Neural cell (in vitro differentiated cells): ENCODE results near the gene GATA6. TPM values are rescaled to one million over a fixed set of nuclear protein-coding genes. Genes with fewer than 3 reads are reported as not detected.

Experiments
- H2AFZ ChIP-seq: fragments of 200-600, 300-800 bp; sonication (generic), shearing (Covaris generic); 2 replicates; pipeline ENCODE4 v1.6.0; 2014; ENCODE audit warnings: low read depth, mild to moderate bottlenecking, antibody characterized with exemption, low read length, moderate library complexity
- H3F3A ChIP-seq: fragments of 200-600 bp; shearing (Covaris generic); 2 replicates; pipeline ENCODE4 v1.6.1; 2016; ENCODE audit warnings: mild to moderate bottlenecking, moderate library complexity, mixed read lengths, antibody characterized with exemption, low read length; ENCODE audit not compliant: insufficient read depth, poor library complexity, severe bottlenecking
- H3K27ac ChIP-seq: fragments of 200-600, 300-800 bp; sonication (generic), shearing (Covaris generic); 2 replicates; pipeline ENCODE4 v1.5.1; 2014; ENCODE audit warnings: mild to moderate bottlenecking, low read length, moderate library complexity
- H3K27me3 ChIP-seq: fragments of 300-800, 200-600 bp; sonication (generic), shearing (Covaris generic); 2 replicates; pipeline ENCODE4 v1.6.0; 2014; ENCODE audit warnings: mild to moderate bottlenecking, low read depth, low read length, moderate library complexity; ENCODE audit not compliant: insufficient read depth
- H3K36me3 ChIP-seq: fragments of 300-800, 200-600 bp; sonication (generic), shearing (Covaris generic); 2 replicates; pipeline ENCODE4 v1.5.1; 2014; ENCODE audit warnings: mild to moderate bottlenecking, antibody characterized with exemption, low read length, moderate library complexity; ENCODE audit not compliant: insufficient read depth
- H3K4me2 ChIP-seq: fragments of 300-800, 200-600 bp; sonication (generic), shearing (Covaris generic); 2 replicates; pipeline ENCODE4 v1.6.0; 2014; ENCODE audit warnings: mild to moderate bottlenecking, low read length
- H3K4me3 ChIP-seq: fragments of 300-800, 200-600 bp; sonication (generic), shearing (Covaris generic); 2 replicates; pipeline ENCODE4 v1.5.1; 2014; ENCODE audit warnings: mild to moderate bottlenecking, low read length, moderate library complexity
- H3K79me2 ChIP-seq: fragments of 200-600 bp; shearing (Covaris generic); replicated peaks from 2 replicates; pipeline ENCODE4 v1.6.0; 2014; ENCODE audit warnings: mild to moderate bottlenecking, low read length, moderate library complexity; ENCODE audit not compliant: insufficient read depth
- H3K9ac ChIP-seq: fragments of 300-800, 200-600 bp; sonication (generic), shearing (Covaris generic); 2 replicates; pipeline ENCODE4 v1.6.1; 2016; ENCODE audit warnings: mild to moderate bottlenecking, low read length, mixed read lengths
- H3K9me2 ChIP-seq: fragments of 200-600 bp; shearing (Covaris generic); 2 replicates; pipeline ENCODE4 v1.6.1; 2016; ENCODE audit warnings: mild to moderate bottlenecking, low read length, mixed read lengths; ENCODE audit not compliant: insufficient read depth
- H3K9me3 ChIP-seq: fragments of 200-600, 300-800 bp; sonication (generic), shearing (Covaris generic); 2 replicates; pipeline ENCODE4 v1.6.1; 2016; ENCODE audit warnings: mild to moderate bottlenecking, mixed run types, low read length, moderate library complexity, mixed read lengths
- H4K20me1 ChIP-seq: fragments of 200-600 bp; shearing (Covaris generic); 2 replicates; pipeline ENCODE4 v1.6.1; 2016; ENCODE audit warnings: mild to moderate bottlenecking, mixed run types; ENCODE audit not compliant: insufficient read depth
- CTCF ChIP-seq: fragments of 450-650 bp; IDR thresholded peaks from 2 replicates; pipeline ENCODE4 v1.5.1; 2014; ENCODE audit warnings: antibody characterized with exemption, mild to moderate bottlenecking, moderate library complexity; ENCODE audit not compliant: poor library complexity, severe bottlenecking
- EP300 ChIP-seq: fragments of 450-650 bp; conservative IDR thresholded peaks from 2 replicates; pipeline ENCODE4 v1.6.1; 2014; ENCODE audit warnings: antibody characterized with exemption, mild to moderate bottlenecking, moderate library complexity; ENCODE audit not compliant: poor library complexity, severe bottlenecking
- EZH2 ChIP-seq: fragments of 200-600, 300-800 bp; shearing (Covaris generic), sonication (generic); IDR thresholded peaks from 2 replicates; pipeline ENCODE4 v1.6.1; 2014; ENCODE audit warnings: antibody characterized with exemption, low read length, borderline replicate concordance, mild to moderate bottlenecking; ENCODE audit not compliant: insufficient read depth, poor library complexity, severe bottlenecking
- MXI1 ChIP-seq: fragments of 450-650 bp; conservative IDR thresholded peaks from 2 replicates; pipeline ENCODE4 v1.6.1; 2014; ENCODE audit warnings: antibody characterized with exemption, mild to moderate bottlenecking; ENCODE audit not compliant: poor library complexity, severe bottlenecking
- POLR2AphosphoS5 ChIP-seq: IDR thresholded peaks from 2 replicates; pipeline ENCODE4 v1.6.1; 2012
- RAD21 ChIP-seq: fragments of 450-650 bp; conservative IDR thresholded peaks from 2 replicates; pipeline ENCODE4 v1.6.1; 2014; ENCODE audit warnings: antibody characterized with exemption, mild to moderate bottlenecking, moderate library complexity
- REST ChIP-seq: IDR thresholded peaks from 2 replicates; pipeline ENCODE4 v1.6.1; 2012; ENCODE audit warnings: borderline replicate concordance
- SMC3 ChIP-seq: fragments of 450-650 bp; conservative IDR thresholded peaks from 2 replicates; pipeline ENCODE4 v1.6.1; 2014; ENCODE audit warnings: antibody characterized with exemption, mild to moderate bottlenecking, moderate library complexity; ENCODE audit not compliant: poor library complexity
- TAF1 ChIP-seq: IDR thresholded peaks from 2 replicates; pipeline ENCODE4 v1.6.1; 2012; ENCODE audit warnings: low read depth
- polyA plus RNA-seq: library from polyadenylated mRNA; depleted of rRNA; stranded (reverse); fragments of >200 nt; gene quantifications from 2 replicates; pipeline ENCODE4 v1.2.3, GENCODE V29; 2014

The GATA6 gene
- polyA plus RNA-seq, 1 donor from 2014 or later: not detected

DNA sequence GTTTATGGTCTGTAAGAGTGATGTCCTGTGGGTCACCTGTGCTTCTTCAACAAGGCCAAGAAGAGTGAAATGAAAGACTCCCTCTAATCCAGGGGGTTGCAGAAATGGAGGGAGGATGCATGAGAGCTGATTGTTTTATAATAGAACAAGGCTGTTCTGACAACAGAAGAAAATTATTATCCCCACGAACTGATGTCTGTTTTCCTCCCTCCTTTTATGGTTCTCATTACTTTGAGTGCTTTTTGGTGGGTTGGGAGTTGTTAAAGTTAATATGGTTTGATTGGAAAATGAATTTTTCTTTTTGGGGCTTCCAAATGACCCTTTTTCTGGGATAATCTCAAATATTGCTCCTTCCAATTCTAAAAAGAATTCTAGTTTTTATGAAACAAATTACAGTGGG, 33.6 kb downstream of the GATA6 start:
- Histone ChIP-seq H3K27ac (no peak overlapping the region), H3K9ac (no peak overlapping the region), H3K9me3 (no peaks in the 10 kb centered on the region), H3K36me3 (no peaks in the 10 kb centered on the region), H4K20me1 (no peaks in the 10 kb centered on the region), H3K4me3 (no peak overlapping the region), H3F3A (no peaks in the 10 kb centered on the region), H2AFZ (no peak overlapping the region), H3K4me2 (no peak overlapping the region), H3K9me2 (no peaks in the 10 kb centered on the region), H3K27me3 (no peaks in the 10 kb centered on the region), H3K79me2 (no peaks in the 10 kb centered on the region)
- TF ChIP-seq EZH2 (no peak), EP300 (no peak), RAD21 (no peak), CTCF (no peak), REST (no peak), POLR2AphosphoS5 (no peak), SMC3 (no peak), MXI1 (no peak), TAF1 (no peak)

GRCh38 chr18:22203536-22204213, 34.3 kb downstream of the GATA6 start:
- no peaks in the 10 kb centered on the region for H3K36me3 ChIP-seq
- no peak overlapping the region for H3K9ac ChIP-seq
- no peak overlapping the region for H3K4me2 ChIP-seq
- H3K27me3 ChIP-seq: no peaks in the 10 kb centered on the region
- no peaks in the 10 kb centered on the region for H4K20me1 ChIP-seq
- H3F3A ChIP-seq: no peaks in the 10 kb centered on the region
- no peaks in the 10 kb centered on the region for H3K9me2 ChIP-seq
- no peaks in the 10 kb centered on the region for H3K79me2 ChIP-seq
- no peak overlapping the region for H2AFZ ChIP-seq
- no peaks in the 10 kb centered on the region for H3K9me3 ChIP-seq
- no peak overlapping the region for H3K4me3 ChIP-seq
- no peak overlapping the region for H3K27ac ChIP-seq
- TF ChIP-seq SMC3 (no peak), TAF1 (no peak), POLR2AphosphoS5 (no peak), CTCF (no peak), RAD21 (no peak), EZH2 (no peak), MXI1 (no peak), EP300 (no peak), REST (no peak)
